RKO (cell line): ENCODE data around the gene DNPEP.

ENCODE experiments used
- DNase-seq: peaks from one replicate; pipeline ENCODE4 v3.0.0-alpha.2; 2016; ENCODE audit warnings: low spot score

Gene DNPEP

DNA sequence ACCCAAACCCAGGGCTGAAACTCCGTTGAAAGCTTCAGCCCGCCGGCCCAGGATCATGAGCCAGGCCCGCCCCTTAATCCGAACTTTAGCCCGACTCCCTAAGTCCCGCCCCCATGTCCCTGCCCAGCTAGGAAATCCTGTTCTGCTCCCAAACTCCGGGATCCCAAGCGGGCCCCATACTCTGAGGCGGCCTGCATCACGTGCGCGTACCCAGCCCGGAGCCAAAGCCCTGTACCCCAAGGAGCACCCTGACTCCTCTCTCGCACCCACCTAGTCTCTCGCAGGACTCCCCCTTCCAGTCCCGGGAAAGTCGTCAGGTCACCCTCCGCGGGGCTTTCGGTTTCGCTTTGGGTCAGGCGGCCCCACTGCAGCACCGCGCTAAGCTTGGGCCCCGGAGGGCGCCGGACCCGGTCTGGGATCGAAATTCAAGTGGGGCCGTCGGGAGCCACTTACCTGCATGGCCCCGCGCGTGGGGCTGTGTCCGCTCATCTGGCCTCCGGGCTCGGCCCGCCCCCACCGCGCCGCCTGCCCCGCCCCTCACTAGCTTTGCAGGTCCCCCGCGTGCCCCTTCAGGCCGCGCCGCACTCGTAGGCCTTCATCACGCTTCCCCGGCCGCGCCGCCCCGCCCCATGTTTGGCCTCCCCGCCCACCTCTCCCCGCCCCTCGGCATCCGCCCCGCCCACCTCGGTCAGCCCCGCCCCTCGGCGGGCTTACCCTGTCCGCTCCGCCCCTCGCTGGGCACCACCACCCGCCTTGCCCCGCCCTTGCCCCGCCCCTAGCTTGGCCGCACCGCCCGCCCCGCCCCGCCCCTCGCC, at the start of gene DNPEP:
DNPEP (minus strand) TSS at position 607 of the 815 bp plus-strand sequence; CDS start at position 489, 118 bp downstream.
- DNase-seq: peak; percentile 86

DNA sequence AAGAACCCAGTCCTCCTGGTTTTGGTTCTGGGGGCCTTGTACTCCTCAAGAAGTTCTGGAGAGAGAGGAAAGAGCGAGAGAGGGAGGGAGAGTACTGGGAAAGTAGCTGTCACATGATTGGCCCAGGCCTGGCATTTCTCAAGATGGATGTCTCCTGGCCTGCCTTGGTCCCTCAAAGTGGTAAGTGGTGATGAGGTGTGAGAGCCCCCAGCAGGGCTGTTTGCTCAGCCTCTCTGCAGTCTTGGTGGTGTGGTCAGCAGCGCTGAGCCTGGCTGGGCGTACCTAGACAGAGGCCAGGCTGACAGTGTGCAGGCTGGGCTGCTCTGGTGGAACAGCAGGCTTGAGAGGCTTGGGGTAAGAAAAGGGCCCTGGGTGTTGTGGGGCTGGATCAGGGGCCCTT, 49.4 kb upstream of the DNPEP start:
- no peak for DNase-seq

DNA sequence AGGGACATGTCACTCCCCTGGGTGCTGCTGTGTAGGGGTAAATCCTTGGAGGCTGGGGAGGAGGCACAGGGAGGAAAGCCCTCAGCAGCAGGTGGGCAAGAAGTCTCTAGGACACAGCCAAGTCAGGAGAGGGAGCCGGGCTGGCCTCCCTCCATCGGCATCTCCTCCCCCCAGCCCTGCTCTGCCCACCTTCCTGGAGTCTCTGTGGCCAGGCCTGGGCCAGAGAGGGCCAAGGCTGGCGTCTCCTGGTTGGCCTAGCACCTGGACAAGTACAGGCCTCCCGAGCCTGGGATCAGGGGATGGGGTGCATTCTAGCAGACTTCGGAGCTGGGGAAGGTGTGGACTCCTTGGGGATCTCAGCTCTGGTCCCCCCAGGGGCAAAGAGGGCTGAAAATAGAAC, 48.8 kb upstream of the DNPEP start:
- DNase-seq: no peak

DNA sequence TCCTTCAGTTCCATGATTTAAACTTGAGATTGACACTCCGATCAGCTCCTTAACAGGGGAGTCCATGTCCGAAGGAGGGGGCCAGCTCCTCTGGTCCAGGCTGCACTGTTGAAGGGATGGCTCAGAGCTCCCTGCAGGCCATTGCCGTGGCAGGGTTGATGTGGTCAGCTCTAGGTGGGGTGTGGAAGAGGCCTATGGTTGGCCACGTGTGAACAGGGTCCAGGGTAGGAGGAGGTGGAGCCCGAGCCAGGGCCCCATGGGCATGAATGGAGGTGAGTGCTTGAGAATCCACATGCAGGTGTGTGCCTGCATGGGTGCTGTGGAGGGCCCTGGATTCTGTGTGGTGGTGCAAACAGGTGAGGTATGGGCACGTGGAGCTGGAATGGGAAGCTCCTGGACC, 48.0 kb upstream of the DNPEP start:
- no peak for DNase-seq

DNA sequence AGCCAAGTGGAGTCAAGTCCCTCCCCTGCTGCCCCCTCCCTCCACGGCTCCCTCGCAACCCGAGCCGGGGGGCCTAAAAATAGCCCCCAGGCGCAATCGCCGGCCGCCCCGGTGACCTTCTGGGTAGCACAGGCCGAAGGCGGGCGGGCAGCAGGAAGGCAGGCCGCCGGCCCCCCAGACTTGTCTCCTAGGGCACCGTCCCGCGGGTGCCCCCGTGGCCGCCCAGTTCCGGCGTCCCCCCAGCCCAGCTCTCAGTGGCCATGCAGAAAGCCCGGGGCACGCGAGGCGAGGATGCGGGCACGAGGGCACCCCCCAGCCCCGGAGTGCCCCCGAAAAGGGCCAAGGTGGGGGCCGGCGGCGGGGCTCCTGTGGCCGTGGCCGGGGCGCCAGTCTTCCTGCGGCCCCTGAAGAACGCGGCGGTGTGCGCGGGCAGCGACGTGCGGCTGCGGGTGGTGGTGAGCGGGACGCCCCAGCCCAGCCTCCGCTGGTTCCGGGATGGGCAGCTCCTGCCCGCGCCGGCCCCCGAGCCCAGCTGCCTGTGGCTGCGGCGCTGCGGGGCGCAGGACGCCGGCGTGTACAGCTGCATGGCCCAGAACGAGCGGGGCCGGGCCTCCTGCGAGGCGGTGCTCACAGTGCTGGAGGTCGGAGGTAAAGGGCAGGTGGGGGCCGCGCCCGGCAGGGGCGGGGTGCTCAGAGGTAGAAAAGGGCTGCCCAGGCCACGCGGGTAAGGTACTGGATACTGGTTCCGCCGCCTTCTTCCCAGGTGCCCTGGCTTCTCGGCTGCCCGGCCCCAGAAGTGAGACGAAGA, 47.2 kb upstream of the DNPEP start, which contains the start of gene SPEG:
SPEG (plus strand) TSS at position 126 of the 808 bp plus-strand sequence; CDS start at position 261, 135 bp downstream.
- no peak for DNase-seq

DNA sequence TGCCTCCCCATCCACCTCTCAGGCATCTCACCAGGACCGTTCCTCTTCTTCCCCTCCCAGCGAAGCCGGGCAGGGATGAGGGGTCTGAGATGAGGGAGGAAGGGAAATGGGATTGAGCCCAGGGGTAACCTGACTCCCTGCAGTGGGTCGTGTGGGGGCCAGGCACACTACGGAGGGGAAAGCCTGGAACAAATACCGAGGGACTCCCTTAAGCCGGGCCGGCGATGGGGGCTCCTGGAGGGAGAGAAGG, 46.7 kb upstream of the DNPEP start:
- DNase-seq: no peak

DNA sequence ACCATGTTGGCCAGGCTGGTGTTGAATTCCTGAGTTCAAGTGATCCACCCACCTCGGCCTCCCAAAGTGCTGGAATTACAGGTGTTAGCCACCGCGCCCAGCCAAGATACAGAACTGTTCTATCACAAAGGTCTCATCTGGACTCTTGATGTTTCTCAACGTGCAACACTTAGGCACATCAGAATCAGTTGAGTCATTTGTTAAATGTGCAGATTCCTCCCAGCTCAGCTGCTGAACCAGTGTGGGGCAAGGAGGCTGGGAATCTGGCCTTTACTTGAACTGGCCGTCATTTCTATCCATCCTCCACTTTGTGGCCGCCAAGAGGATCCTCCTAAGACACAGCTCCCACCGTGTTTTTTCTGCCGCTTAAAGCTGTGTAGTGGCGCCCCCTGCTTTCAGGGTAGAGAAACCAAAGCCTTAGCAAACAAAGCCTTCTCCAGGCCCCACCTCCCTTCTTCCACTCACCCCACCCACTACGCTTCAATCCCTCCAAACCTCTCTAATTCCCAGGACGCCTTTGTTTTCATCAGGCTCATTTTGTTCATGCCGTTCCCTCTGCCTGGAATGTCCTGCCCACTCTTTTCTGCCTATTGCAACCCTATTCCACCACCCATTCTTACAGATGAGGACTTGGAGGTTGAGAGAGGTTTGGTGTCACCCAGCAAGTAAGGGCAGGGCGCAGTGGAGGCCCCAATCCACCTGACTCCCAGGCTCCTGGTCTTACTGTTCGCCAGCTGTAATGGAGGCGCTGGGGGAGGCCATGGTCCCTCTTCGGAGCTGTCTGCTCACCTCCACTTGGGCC, 46.2 kb upstream of the DNPEP start:
- DNase-seq: peak; percentile 3

DNA sequence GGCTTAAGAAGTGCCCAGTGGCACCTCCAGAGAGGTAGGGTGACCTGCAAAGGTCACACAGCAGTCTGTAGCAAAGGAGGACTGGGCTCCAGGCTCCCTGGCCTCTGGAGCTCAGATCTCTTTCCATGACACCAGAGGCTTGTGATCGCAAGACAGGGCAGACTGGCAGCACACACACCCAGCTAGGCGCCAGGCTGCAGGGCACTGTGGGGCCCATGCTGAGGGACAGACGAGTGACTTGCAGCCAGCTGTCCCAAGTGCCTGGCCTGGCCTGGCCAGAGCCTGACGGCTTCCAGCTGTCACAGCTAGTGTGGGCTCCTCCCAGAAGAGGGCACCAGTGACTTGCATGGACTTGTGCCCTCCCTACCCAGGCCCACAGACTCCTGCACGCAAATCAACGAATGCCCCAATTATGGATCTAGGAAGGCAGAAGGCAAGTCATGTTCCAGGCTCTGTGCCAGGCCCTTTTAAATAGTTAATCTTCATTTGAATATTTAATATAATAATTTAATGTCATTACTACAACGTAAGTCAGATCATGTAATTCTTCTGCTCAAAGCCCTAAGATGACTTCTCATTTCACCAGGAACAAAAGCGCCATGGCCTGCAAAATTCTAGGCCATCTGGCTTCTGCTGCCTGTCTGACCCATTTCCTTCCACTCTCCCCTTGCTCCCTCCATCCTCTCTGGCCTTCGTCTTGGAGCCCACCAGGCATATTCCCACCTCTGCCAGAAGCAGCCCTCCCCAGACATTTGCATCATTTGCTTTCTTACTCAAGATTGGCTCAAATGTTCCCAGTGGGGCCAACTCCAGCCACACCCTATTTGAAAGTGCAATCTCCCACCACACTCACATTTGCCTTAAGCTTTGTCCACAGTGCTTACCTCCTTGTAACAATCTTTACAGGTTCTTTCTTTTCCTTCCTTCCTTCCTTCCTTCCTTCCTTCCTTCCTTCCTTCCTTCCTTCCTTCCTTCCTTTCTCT, 43.2 kb upstream of the DNPEP start:
- peak; percentile 25 for DNase-seq

DNA sequence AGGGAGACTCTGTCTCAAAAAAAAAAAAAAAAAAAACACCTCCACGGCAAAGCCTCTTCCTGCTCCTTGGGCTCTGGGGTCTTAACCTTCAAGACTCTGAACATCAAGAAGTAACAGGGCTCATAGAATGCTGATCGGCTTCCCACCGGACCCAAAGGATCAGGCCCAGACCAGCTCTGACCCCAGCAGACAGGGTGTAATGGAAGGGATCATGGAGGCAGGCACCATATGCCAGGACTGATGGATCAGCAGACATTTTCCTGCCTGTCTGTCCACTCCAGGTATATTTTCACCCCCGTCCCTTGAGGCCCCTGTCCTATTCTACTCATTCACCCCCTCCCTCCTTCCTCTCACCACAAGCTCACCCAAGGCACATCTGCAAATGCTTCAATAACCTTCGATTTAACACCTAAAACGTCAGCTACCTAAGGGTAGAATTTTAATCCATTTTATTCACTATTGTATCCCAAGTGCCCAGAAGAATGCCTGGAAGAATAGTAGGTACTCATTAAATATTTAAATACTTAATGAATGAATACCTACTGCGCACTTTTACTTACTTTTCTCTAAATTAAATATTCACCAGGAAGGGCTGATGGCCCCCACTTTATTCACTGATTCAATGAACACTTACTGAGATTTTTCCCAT, 42.4 kb upstream of the DNPEP start:
- no peak for DNase-seq

DNA sequence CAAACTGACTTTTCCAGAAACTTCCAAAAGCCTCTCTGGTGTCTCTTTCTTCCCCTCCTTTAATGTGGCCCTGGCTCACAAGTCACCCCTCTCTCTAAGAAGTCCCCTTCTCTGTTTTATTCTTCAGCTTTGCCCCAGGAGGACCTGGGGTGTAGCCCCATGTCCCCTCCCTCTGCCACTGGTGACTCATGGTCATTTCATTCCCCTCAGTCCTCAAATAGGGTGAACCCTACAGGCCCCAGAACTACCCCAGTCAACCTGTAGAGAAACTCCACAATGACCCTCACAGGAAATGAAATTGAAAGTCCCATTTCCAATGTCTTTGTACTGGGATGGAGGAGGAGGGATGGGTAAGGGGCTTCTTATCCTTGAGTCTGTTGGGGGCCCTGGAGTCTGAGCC, 40.8 kb upstream of the DNPEP start:
- DNase-seq: no peak

DNA sequence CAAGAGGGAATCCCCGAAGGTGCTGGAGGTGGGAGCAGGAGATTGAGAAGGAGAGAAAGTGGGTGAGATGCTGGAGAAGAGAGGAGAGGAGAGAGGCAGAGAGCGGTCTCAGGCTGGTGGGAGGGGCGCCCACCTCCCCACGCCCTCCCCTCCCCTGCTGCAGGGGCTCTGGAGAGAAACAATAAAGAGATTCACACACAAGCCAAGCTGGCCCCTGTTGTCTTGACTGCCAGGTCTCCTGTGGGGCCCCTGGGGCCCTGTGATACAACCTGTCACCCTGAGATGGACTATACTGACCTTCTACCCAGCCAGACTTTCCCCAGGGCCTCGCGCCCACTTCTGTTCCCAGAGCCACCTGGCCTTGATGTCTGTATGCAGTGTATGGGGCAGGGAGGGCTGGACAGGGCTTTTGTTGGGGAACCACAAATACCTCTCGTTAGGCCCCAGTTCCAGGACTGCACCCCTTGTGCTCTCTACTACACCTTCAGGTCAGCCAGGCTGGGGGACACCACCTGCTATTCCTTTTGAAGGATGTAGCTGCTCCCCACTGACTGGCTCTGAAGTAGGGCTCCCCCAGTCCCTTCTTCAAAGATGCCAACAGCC, 38.9 kb upstream of the DNPEP start:
- no peak for DNase-seq

DNA sequence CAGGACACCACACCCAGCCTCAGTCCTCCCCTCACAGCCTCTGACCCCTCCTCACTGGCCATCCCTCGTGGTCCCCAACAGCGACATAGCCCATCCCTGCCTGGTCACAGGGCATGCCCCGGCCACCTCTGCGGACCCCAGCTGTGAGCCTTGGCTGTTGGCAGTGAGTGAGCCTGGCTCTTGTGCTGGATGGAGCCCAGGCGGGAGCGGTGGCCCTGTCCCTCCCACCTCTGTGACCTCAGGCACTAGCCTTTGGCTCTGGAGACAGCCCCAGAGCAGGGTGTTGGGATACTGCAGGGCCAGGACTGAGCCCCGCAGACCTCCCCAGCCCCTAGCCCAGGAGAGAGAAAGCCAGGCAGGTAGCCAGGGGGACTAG, 38.3 kb upstream of the DNPEP start:
- no peak for DNase-seq

DNA sequence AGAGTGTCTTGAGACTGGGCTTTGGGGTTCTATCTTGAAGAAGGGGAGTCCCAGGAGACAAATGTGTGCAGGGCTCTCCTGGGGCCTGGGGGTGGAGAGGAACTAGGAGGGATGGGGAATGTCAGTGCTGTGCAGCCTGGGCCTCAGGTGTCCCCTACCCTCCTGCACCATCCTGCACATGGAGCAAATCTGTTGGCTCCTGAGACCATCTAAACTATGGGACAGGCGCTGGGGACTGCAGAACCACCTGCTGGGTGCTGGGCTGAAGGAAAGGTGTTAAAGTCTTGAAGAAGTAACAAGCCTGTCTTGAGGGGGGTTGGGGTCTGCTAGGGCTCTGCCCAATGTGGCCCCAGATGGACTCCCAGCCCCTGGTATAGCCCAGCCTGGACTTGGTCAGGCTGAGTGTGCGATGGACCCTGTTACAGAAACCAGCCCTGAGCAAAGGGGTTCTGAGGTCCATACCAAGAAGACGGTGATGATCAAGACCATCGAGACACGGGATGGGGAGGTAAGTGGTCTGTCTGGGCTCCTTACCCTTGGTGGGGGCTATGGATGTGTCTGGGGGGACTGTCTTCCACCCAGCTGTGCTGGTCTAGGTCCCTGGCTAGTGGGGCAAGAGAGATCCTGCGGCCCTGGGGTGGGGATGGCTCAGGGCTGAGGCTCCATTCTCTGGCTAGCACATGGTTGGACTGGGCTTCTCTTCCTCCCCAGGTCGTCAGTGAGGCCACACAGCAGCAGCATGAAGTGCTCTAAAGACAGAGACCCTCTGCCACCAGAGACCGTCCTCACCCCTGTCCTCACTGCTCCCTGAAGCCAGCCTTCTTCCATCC, 37.7 kb upstream of the DNPEP start:
- no peak for DNase-seq

DNA sequence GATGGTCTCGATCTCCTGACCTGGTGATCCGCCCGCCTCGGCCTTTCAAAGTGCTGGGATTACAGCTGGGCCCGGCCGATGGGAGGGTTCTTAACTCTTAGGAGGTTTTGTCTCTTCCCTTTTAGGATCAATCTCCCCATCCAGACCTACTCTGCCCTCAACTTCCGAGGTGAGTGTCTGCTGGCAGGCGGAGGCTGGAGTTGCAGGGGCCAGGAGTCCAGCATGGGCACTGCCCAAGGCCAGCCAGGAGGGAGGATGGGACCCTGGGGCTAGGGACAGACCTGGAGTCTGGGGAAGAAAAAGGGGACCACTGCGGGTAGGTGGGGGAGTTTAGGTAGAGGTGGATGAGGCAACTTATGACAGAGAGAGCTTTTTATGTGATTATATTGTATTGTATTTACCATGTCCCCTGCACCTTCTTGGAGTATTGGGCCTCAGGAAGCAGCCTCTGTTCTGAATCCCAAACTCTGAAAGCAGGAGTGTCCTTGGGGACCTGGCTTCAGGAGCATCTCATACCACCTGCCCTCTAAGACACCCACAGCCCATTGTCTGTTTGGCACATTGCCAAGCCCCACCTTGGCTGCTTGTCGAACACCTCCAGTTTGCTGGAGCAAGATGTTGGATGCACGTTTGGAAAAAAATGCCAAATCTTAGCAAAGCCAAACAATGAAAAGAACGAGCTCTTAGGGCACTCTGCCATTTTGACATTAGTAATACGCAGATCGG, 36.1 kb upstream of the DNPEP start:
- no peak for DNase-seq

DNA sequence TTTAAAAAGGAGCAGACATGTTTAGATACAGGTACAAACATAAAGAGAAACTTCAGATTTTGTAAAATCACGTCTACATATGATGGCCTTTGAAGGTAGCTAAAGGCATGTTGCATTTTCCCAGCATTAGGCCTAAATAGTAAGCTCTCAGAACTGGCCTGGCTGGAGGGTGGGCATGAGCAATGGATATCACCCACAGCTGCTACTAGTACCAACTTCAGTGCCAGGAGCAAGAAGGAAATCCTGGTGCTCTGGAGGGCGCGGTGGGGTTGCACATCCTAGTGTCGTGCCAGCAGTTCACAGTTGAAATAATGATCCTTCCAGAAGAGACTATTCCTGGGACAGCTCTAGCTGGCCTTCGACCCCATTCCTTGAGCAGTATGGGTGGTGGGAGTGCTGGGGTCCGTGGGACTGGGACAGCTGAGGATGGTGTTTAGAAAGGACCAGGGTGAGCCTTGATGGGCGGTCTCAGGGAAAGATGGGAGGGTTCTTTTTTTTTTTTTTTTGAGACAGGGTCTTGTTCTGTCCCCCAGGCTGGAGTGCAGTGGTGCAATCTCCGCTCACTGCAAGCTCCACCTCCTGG, 35.3 kb upstream of the DNPEP start:
- no peak for DNase-seq

DNA sequence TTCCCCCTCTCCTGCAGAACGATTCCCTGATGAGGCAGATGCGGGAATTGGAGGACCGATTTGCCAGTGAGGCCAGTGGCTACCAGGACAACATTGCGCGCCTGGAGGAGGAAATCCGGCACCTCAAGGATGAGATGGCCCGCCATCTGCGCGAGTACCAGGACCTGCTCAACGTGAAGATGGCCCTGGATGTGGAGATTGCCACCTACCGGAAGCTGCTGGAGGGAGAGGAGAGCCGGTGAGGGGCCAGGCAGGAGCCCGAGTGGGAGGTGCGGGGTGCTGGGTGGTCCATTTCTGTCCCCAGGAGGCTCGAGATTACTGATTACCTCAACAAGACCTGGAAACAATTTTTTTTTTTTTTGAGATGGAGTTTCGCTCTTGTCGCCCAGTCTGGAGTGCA, 33.6 kb upstream of the DNPEP start:
- DNase-seq: no peak

DNA sequence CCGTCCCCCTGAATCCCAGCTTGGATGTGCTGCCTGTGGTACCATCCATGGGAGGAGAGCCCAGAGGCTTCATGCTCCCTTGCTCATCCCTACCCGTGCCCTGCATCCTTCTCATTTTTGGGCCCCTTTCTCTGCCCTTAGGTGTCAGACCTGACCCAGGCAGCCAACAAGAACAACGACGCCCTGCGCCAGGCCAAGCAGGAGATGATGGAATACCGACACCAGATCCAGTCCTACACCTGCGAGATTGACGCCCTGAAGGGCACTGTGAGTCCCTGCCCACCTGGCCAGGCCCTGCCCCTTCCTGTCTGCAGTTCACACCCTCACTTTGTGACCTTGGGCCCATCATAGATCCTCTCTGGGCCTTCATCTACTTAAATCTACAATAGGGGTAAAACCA, 33.0 kb upstream of the DNPEP start:
- no peak for DNase-seq

DNA sequence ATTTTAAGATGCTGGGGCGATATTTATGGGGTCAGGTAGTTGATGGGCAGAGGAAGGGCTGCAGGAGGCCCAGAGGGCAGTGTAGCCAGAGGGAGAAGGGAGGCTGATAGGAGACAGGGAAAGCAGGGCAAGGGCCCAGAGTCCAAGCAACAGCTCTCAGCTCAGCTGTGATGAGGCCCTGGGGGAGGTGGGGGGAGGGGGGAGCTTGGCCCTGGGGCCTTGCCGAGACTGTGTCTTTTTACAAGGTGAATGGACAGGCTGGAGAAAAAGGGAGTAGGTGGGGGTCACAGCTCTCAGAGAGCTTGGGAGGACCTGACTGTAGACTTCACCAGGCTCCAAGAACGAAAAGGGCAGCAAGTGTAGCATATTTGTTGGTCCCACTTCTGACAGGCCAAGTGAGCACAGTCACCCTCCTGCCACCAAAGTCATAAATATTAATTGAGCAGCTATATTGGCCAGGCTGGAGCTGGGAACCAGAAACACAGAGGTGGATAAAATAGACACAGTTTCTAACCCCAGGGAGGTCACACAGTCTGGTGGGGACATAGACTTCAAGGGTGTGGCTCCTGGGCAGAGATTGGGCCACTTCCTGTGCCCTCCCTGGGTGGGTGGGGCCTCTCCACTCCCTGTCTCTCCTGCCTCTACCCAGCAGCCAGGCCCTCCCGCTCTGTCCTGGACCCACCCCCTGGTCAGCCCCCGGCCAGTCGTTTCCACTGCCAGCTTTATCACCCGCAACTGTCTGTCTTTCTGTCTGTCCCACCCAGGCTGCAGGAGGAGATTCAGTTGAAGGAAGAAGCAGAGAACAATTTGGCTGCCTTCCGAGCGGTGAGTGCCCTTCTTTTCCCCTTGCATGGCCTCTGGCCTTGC, 31.9 kb upstream of the DNPEP start:
- no peak for DNase-seq
